Body of pancreas (tissue), 4 donors: ENCODE measurements around the gene GARIN5B. TPM values are rescaled to one million over a fixed set of nuclear protein-coding genes. Genes with fewer than 3 reads are reported as not detected.
A peak's percentile ranks its signal among the peaks of the same experiment; 100 is the strongest.

Experiments
- ATAC-seq: fragments of 150-250 bp; one replicate; pipeline ENCODE4 v1.9.1; 2016
- DNase-seq, 4 donors: peaks; one replicate each; pipeline ENCODE4 v3.0.0-alpha.2; 2019
- H3K27ac ChIP-seq, 4 donors: fragments of 200-600 bp; sonication (generic); 1 replicate in 3 of 4; 2 replicates in 1 of 4; pipeline versions ENCODE4 v1.5.1 to v1.6.1; 2016 to 2019; ENCODE audit warnings: mild to moderate bottlenecking in 1 of 4, mixed read lengths in 1 of 4, moderate library complexity in 1 of 4
- H3K27me3 ChIP-seq, 2 donors: fragments of 200-600 bp; sonication (generic); one replicate each; pipeline ENCODE4 v1.6.0; 2016; ENCODE audit warnings: mild to moderate bottlenecking in 1 of 2
- H3K36me3 ChIP-seq, 2 donors: fragments of 200-600 bp; sonication (generic); replicated peaks in 1 of 2; 2 replicates each; pipeline ENCODE4 v1.5.1; 2016; ENCODE audit warnings: low read depth in 2 of 2; ENCODE audit not compliant: insufficient read depth in 1 of 2
- H3K4me1 ChIP-seq: fragments of 200-600 bp; sonication (generic); one replicate; pipeline ENCODE4 v1.6.0; 2016
- H3K4me3 ChIP-seq, 2 donors: fragments of 200-600 bp; sonication (generic); 1 replicate in 1 of 2; 2 replicates in 1 of 2; pipeline ENCODE4 v1.5.1; 2016 to 2019
- H3K9me3 ChIP-seq, 3 donors: fragments of 200-600 bp; sonication (generic); 1 replicate in 2 of 3; 2 replicates in 1 of 3; pipeline ENCODE4 v1.5.1; 2016
- POLR2A ChIP-seq, 3 donors: fragments of 450-650 bp; IDR thresholded peaks; one replicate each; pipeline ENCODE4 v1.6.1; 2016; ENCODE audit warnings: antibody characterized with exemption in 3 of 3, mild to moderate bottlenecking in 2 of 3
- WGBS, 2 donors: methylation state at CpG; one replicate each; pipeline ENCODE4 v1.1.5; 2017; 5-methylcytosine and 5-hydroxymethylcytosine counted together
- intact Hi-C: fragments of 100-400 bp; cut with DNase I; formaldehyde crosslinking; loops from one replicate; pipeline ENCODE4 v1.15.1; 2023
- total RNA-seq, 2 donors: library from RNA; depleted of rRNA; stranded (reverse); fragments of >200 nt; gene quantifications; one replicate each; pipeline ENCODE4 v1.1.0, GENCODE V29; 2016
- TF ChIP-seq, protein P1 (sequence below), 7 experiments: fragments of 450-650 bp in 4 of 7; fragments of 200-600 bp in 3 of 7; sonication (generic) in 3 of 7; IDR thresholded peaks; one replicate each; pipeline ENCODE4 v1.5.1; 2016 to 2019; ENCODE audit warnings: antibody characterized with exemption in 7 of 7

GARIN5B gene
- total RNA-seq, 2 donors from 2014 or later = not detected

DNA sequence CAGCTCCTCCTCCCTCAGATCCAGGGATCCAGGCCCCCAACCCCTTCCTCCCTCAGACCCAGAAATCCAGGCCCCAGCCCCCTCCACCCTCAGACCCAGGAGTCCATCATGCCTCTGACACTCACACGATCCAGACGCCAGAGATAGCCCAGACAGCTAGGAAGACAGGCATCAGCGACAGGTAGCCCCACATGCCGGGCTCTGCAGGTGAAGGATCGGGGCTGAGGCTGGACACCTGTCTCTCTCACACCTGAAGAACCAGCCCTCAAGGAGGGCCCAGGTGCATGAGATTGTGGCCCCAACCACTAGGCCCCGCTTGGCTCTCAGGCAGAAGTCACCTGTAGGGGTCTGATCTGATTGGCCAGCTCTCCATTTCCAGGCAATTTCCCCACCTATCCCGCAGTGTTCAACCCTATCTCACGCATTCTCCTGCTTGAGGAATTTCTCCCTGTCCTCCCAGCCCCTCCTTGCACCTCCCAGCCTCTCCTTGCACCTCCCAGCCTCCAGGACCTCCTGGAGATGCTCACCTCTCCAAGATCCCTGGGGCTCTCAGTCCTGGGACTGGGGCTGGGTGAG lies 42.1 kb downstream of the GARIN5B start:
- WGBS, 2 donors = 80 to 85% methylated on average over 3 to 8 of the region's 8 CpGs

DNA sequence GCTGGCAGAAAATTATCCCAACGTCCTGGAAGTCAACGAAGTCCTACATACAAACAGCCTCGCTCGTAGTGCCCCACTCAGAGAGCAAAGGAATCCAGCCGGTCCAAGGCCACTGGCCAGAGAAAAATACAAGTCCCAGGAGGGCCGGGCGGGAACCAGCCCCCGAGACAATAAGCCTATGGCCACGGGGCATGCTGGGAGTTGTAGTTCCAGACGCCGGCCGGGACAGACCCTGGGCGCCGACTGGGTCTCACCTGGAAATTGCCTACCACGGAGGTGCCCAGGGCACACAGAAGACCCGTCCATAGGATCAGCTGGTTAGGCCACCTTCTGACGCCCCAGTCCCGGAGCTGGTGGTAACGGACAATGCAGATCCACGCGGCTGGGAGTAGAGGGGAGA lies 43.3 kb downstream of the GARIN5B start:
- intact Hi-C loops = no loop called here
- TF ChIP-seq, protein P1, sequence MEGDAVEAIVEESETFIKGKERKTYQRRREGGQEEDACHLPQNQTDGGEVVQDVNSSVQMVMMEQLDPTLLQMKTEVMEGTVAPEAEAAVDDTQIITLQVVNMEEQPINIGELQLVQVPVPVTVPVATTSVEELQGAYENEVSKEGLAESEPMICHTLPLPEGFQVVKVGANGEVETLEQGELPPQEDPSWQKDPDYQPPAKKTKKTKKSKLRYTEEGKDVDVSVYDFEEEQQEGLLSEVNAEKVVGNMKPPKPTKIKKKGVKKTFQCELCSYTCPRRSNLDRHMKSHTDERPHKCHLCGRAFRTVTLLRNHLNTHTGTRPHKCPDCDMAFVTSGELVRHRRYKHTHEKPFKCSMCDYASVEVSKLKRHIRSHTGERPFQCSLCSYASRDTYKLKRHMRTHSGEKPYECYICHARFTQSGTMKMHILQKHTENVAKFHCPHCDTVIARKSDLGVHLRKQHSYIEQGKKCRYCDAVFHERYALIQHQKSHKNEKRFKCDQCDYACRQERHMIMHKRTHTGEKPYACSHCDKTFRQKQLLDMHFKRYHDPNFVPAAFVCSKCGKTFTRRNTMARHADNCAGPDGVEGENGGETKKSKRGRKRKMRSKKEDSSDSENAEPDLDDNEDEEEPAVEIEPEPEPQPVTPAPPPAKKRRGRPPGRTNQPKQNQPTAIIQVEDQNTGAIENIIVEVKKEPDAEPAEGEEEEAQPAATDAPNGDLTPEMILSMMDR (IDR thresholded peaks at IDR 0.05) = no peak
- Histone ChIP-seq H3K4me1 (no peaks in the 10 kb centered on the region), H3K27me3 (no peaks in the 10 kb centered on the region), H3K4me3 (no peak overlapping the region), H3K27ac (no peak overlapping the region), H3K9me3 (no peaks in the 10 kb centered on the region), H3K36me3 (no peaks in the 10 kb centered on the region)
- ATAC-seq = peak; percentile 42
- peak in 3 of 4 donors; percentile 27 to 32 (median 29) for DNase-seq
- WGBS, 2 donors = 16 to 22% methylated on average over 14 to 21 of the region's 21 CpGs

More for the DNA sequence above, 42.1 kb downstream of the GARIN5B start:
- no peaks in the 10 kb centered on the region for H3K4me1 ChIP-seq
- no peak overlapping the region for H3K4me3 ChIP-seq
- no peaks in the 10 kb centered on the region for H3K36me3 ChIP-seq
- H3K27ac ChIP-seq = no peak overlapping the region
- intact Hi-C loops = no loop called here
- DNase-seq = no peak
- no peaks in the 10 kb centered on the region for H3K9me3 ChIP-seq
- no peak for ATAC-seq
- no peaks in the 10 kb centered on the region for H3K27me3 ChIP-seq
- TF ChIP-seq POLR2A (IDR thresholded peaks at IDR 0.05) = no peak
- TF ChIP-seq, protein P1 (IDR thresholded peaks at IDR 0.05) = no peak

DNA sequence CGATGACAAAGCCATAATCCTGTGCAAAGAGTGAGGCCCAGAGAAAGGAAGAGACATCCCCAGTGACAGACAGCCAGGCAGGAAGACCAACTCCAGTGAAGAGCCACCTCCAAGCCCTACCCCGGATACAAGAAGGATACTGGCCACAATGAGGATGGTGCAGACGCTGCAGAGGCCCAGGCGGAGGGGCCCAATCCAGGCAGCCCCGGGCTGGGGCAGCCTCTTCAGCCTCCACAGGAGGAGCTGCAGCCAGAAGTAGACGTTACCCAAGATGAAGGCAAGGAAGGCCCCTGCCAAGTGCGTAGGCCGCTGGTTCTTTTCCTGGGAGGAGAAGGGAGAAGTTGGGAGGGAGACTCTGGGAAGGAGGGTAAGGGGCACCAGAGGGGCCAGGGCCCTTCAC lies 46.4 kb downstream of the GARIN5B start:
- TF ChIP-seq, protein P1 (IDR thresholded peaks at IDR 0.05) = no peak
- TF ChIP-seq POLR2A (IDR thresholded peaks at IDR 0.05) = no peak
- no peaks in the 10 kb centered on the region for H3K27me3 ChIP-seq
- no peaks in the 10 kb centered on the region for H3K9me3 ChIP-seq
- ATAC-seq (no peak), DNase-seq (no peak)
- H3K36me3 ChIP-seq = no peaks in the 10 kb centered on the region
- no peak overlapping the region for H3K4me3 ChIP-seq
- 74 to 75% methylated on average over 5 to 8 of the region's 8 CpGs for WGBS, 2 donors
- H3K4me1 ChIP-seq = no peaks in the 10 kb centered on the region
- intact Hi-C loops = no loop called here
- H3K27ac ChIP-seq = no peak overlapping the region

DNA sequence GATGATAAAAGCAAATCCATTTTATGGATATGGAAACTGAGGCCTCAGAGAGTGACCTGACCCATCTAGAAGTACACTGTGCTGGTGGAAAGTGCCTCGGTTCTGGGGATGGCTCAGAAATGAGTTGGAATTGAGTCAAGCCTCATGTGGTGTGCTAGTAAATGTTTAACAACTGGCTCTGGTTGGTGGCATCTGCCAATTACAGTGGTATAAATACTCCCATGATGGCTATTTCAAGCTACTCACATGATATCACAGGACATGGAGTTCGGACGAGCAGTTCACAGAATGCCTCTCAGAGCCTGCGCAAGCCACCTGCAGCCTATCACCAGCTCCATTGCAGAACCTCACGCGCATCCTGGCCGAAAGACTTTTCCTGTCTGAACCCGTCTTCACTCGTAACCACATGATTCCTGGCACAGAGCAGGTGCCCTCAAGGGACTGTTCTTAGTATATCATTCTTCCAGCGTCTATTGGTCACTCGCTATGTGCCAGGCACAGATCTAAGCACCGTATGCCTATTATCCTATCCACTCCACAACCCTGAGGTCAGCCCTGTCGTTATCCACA lies 47.0 kb downstream of the GARIN5B start:
- ATAC-seq (no peak), DNase-seq (no peak)
- H3K27me3 ChIP-seq = no peaks in the 10 kb centered on the region
- TF ChIP-seq, protein P1 (IDR thresholded peaks at IDR 0.05) = no peak
- no peak for TF ChIP-seq POLR2A (IDR thresholded peaks at IDR 0.05)
- intact Hi-C loops = no loop called here
- H3K4me1 ChIP-seq = no peaks in the 10 kb centered on the region
- WGBS, 2 donors = 75 to 78% methylated on average over 13 of the region's 13 CpGs
- H3K36me3 ChIP-seq = no peaks in the 10 kb centered on the region
- no peak overlapping the region for H3K27ac ChIP-seq
- H3K4me3 ChIP-seq = no peak overlapping the region
- no peaks in the 10 kb centered on the region for H3K9me3 ChIP-seq

DNA sequence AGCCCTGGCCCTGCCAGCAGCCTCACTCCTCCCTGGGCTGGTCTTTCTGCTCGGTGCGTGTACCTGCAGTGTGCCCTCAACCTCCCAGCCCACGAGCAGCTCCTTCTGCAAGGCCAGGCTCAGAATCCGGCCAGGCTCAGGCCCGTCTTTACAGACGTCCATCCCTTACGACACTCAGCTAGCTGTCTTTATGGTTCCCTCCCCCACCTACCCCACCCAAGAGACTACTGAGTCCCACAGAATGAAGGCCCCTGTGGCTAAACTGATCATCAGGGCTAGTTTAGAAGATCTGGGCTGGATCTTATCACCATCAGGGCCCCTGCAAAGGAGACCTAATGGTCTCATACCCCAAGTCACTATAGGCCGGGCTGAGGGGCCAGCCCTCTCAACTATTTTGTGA lies 48.7 kb downstream of the GARIN5B start:
- H3K4me3 ChIP-seq = no peak overlapping the region

More for the DNA sequence above, 48.7 kb downstream of the GARIN5B start:
- Histone ChIP-seq H3K27ac (no peak overlapping the region), H3K4me1 (no peaks in the 10 kb centered on the region), H3K27me3 (no peaks in the 10 kb centered on the region), H3K36me3 (no peaks in the 10 kb centered on the region), H3K9me3 (no peaks in the 10 kb centered on the region)
- no peak for TF ChIP-seq POLR2A (IDR thresholded peaks at IDR 0.05)
- TF ChIP-seq, protein P1 (IDR thresholded peaks at IDR 0.05) = no peak
- intact Hi-C loops = no loop called here
- no peak for ATAC-seq
- 64 to 79% methylated on average over 8 of the region's 8 CpGs for WGBS, 2 donors
- no peak for DNase-seq
